ENCODE measurements around the gene EPS8L2. TPM values are rescaled to one million over a fixed set of nuclear protein-coding genes. Genes with fewer than 3 reads are reported as not detected.

The EPS8L2 gene
- total and polyA plus RNA-seq, 2 of the 8 experiments (the other 6 are each of a cell fraction or from before 2014, with no cell fraction given): 38.5 to 57.0 TPM

DNA sequence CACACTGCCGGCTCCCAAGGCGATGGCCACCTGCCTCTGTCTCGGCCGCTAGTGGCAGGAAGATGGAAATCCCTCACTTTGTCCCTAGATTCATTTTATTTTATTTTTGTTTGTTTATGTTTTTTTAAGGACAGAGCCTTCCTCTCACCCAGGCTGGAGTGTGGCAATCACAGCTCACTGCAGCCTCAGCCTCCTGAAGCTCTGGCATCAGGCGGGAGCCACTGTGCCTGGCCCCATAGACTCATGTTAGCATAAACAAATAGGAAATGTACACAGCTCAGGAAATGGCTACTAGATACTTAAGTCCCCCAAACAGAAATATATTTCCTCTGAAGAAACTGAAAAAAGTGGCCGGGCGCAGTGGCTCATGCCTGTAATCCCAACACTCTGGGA, 6.9 kb upstream of the EPS8L2 start (continued):
- TF ChIP-seq BCL11A (IDR thresholded peaks at IDR 0.05; ENCODE audit: low read depth in 2 of 2, low read length in 2 of 2) (no peak), SP4 (IDR thresholded peaks at IDR 0.05; ENCODE audit: low read length) (no peak), POLR2A (IDR thresholded peaks at IDR 0.05; ENCODE audit: control extremely low read depth in 1 of 2, low read depth in 2 of 2, low read length in 2 of 2) (no peak)

All from H1 (cell line).